HEK293 (cell line): ENCODE data around the gene EIPR1.
"Not testable (repeated sequence)": the region's sequence is repeated elsewhere in the genome, so short reads cannot be mapped to it uniquely, and the experiment has no call there.

ENCODE experiments used
- CTCF ChIA-PET: fragments of 350-600 bp; formaldehyde crosslinking; extraction: SDS; loops from one replicate; lab custom pipeline; 2021; ENCODE audit warnings: antibody characterized with exemption; lab: Yijun Ruan, JAX
- POLR2A ChIA-PET: fragments of 300-600 bp; formaldehyde crosslinking; extraction: SDS; loops from one replicate; lab custom pipeline; 2020; ENCODE audit warnings: antibody characterized with exemption, inconsistent platforms; lab: Yijun Ruan, JAX
- H3K27ac ChIP-seq: fragments of 200-500 bp; sonication (Bioruptor generic); 2 replicates; pipeline ENCODE4 v1.5.1; 2014; ENCODE audit warnings: low read depth, low read length, control low read depth, inconsistent platforms; ENCODE audit errors: extremely low read depth
- H3K36me3 ChIP-seq, 2 experiments: fragments of 200-500 bp in 1 of 2; sonication (Bioruptor generic) in 1 of 2; 1 replicate in 1 of 2; 2 replicates in 1 of 2; pipeline ENCODE4 v1.5.1; 2014 to 2017; ENCODE audit warnings: inconsistent platforms in 2 of 2, low read length in 2 of 2; ENCODE audit not compliant: control insufficient read depth in 2 of 2, insufficient read depth in 1 of 2
- H3K4me1 ChIP-seq: fragments of 200-500 bp; sonication (Bioruptor generic); 2 replicates; pipeline ENCODE4 v1.5.1; 2014; ENCODE audit warnings: mild to moderate bottlenecking, low read length, inconsistent platforms; ENCODE audit not compliant: control insufficient read depth, insufficient read depth
- H3K4me3 ChIP-seq: 2 replicates; pipeline ENCODE4 v1.5.1; 2011; ENCODE audit warnings: low read depth, mild to moderate bottlenecking, control low read depth, low read length, moderate library complexity
- H3K9me3 ChIP-seq: fragments of 200-500 bp; sonication (Bioruptor generic); 2 replicates; pipeline ENCODE4 v1.5.1; 2014; ENCODE audit warnings: low read depth, low read length, inconsistent platforms; ENCODE audit not compliant: control insufficient read depth, insufficient read depth
- GLIS1 ChIP-seq: fragments of 450-650 bp; formaldehyde crosslinking; IDR thresholded peaks from 2 replicates; pipeline ENCODE4 v1.5.1; 2016; ENCODE audit warnings: missing biosample characterization, missing genetic modification characterization
- HOXC10 ChIP-seq: sonication (generic); formaldehyde crosslinking; IDR thresholded peaks from 2 replicates; pipeline ENCODE4 v1.8.1; 2023; ENCODE audit warnings: mild to moderate bottlenecking, missing genetic modification reagents
- KLF7 ChIP-seq: fragments of 450-650 bp; formaldehyde crosslinking; IDR thresholded peaks from 2 replicates; pipeline ENCODE4 v1.5.1; 2016; ENCODE audit warnings: missing biosample characterization, missing genetic modification characterization, borderline replicate concordance
- KLF9 ChIP-seq: fragments of 450-650 bp; formaldehyde crosslinking; IDR thresholded peaks from 2 replicates; pipeline ENCODE4 v1.5.1; 2016; ENCODE audit warnings: missing biosample characterization, missing genetic modification characterization, low read depth
- OVOL3 ChIP-seq: fragments of 450-650 bp; formaldehyde crosslinking; IDR thresholded peaks from 2 replicates; pipeline ENCODE4 v1.5.1; 2016; ENCODE audit warnings: missing biosample characterization, missing genetic modification characterization
- SCRT1 ChIP-seq: fragments of 450-650 bp; formaldehyde crosslinking; IDR thresholded peaks from 2 replicates; pipeline ENCODE4 v1.5.1; 2016; ENCODE audit warnings: missing biosample characterization, missing genetic modification characterization, borderline replicate concordance
- YY1 ChIP-seq: fragments of 450-650 bp; formaldehyde crosslinking; IDR thresholded peaks from 2 replicates; pipeline ENCODE4 v1.5.1; 2018; ENCODE audit warnings: missing biosample characterization, missing genetic modification characterization
- ZBTB48 ChIP-seq: fragments of 450-650 bp; formaldehyde crosslinking; IDR thresholded peaks from 2 replicates; pipeline ENCODE4 v1.5.1; 2016; ENCODE audit warnings: missing biosample characterization, missing genetic modification characterization
- ZFP3 ChIP-seq: fragments of 450-650 bp; formaldehyde crosslinking; IDR thresholded peaks from 2 replicates; pipeline ENCODE4 v1.5.1; 2016; ENCODE audit warnings: low read depth, missing biosample characterization, missing genetic modification characterization
- ZFP41 ChIP-seq: fragments of 450-650 bp; formaldehyde crosslinking; IDR thresholded peaks from 2 replicates; pipeline ENCODE4 v1.5.1; 2016; ENCODE audit warnings: missing biosample characterization, missing genetic modification characterization, borderline replicate concordance
- ZNF121 ChIP-seq: fragments of 450-650 bp; formaldehyde crosslinking; IDR thresholded peaks from 2 replicates; pipeline ENCODE4 v1.5.1; 2016; ENCODE audit warnings: missing biosample characterization, missing genetic modification characterization
- ZNF184 ChIP-seq: fragments of 450-650 bp; IDR thresholded peaks from 2 replicates; pipeline ENCODE4 v1.5.1; 2018; ENCODE audit warnings: missing biosample characterization, mild to moderate bottlenecking, missing genetic modification characterization
- ZNF341 ChIP-seq: fragments of 450-650 bp; formaldehyde crosslinking; IDR thresholded peaks from 2 replicates; pipeline ENCODE4; 2016; ENCODE audit warnings: low read depth, missing biosample characterization, missing genetic modification characterization
- ZNF350 ChIP-seq: fragments of 450-650 bp; formaldehyde crosslinking; IDR thresholded peaks from 2 replicates; pipeline ENCODE4 v1.5.0; 2017; ENCODE audit warnings: missing biosample characterization, mild to moderate bottlenecking, missing genetic modification characterization
- ZNF391 ChIP-seq: fragments of 450-650 bp; formaldehyde crosslinking; IDR thresholded peaks from 2 replicates; pipeline ENCODE4 v1.5.1; 2016; ENCODE audit warnings: low read depth, missing biosample characterization, missing genetic modification characterization, borderline replicate concordance
- ZNF416 ChIP-seq: fragments of 450-650 bp; formaldehyde crosslinking; IDR thresholded peaks from 2 replicates; pipeline ENCODE4 v1.5.1; 2016; ENCODE audit warnings: missing biosample characterization, missing genetic modification characterization
- ZNF473 ChIP-seq: fragments of 450-650 bp; formaldehyde crosslinking; IDR thresholded peaks from 2 replicates; pipeline ENCODE4 v1.5.1; 2017; ENCODE audit warnings: missing biosample characterization, missing genetic modification characterization
- ZNF48 ChIP-seq: fragments of 450-650 bp; formaldehyde crosslinking; IDR thresholded peaks from 2 replicates; pipeline ENCODE4 v1.5.1; 2016; ENCODE audit warnings: missing biosample characterization, missing genetic modification characterization
- ZNF501 ChIP-seq: fragments of 450-650 bp; formaldehyde crosslinking; IDR thresholded peaks from 2 replicates; pipeline ENCODE4 v1.5.1; 2016; ENCODE audit warnings: missing biosample characterization, missing genetic modification characterization
- ZNF548 ChIP-seq: fragments of 450-650 bp; formaldehyde crosslinking; IDR thresholded peaks from 2 replicates; pipeline ENCODE4 v1.5.1; 2016; ENCODE audit warnings: missing biosample characterization, missing genetic modification characterization
- ZNF555 ChIP-seq: fragments of 450-650 bp; formaldehyde crosslinking; conservative IDR thresholded peaks from 2 replicates; pipeline ENCODE4 v1.5.1; 2017; ENCODE audit warnings: missing biosample characterization, mild to moderate bottlenecking, missing genetic modification characterization, inconsistent platforms
- ZNF580 ChIP-seq: fragments of 450-650 bp; formaldehyde crosslinking; IDR thresholded peaks from 2 replicates; pipeline ENCODE4 v1.5.1; 2016; ENCODE audit warnings: missing biosample characterization, missing genetic modification characterization
- ZNF621 ChIP-seq: fragments of 450-650 bp; formaldehyde crosslinking; IDR thresholded peaks from 2 replicates; pipeline ENCODE4 v1.5.1; 2017; ENCODE audit warnings: missing biosample characterization, missing genetic modification characterization
- ZNF623 ChIP-seq: fragments of 450-650 bp; formaldehyde crosslinking; IDR thresholded peaks from 2 replicates; pipeline ENCODE4 v1.5.1; 2016; ENCODE audit warnings: missing biosample characterization, missing genetic modification characterization
- ZNF707 ChIP-seq: fragments of 450-650 bp; formaldehyde crosslinking; IDR thresholded peaks from 2 replicates; pipeline ENCODE4 v1.5.1; 2016; ENCODE audit warnings: missing biosample characterization, missing genetic modification characterization
- ZNF747 ChIP-seq: fragments of 450-650 bp; formaldehyde crosslinking; IDR thresholded peaks from 2 replicates; pipeline ENCODE4 v1.5.1; 2016; ENCODE audit warnings: missing biosample characterization, missing genetic modification characterization
- ZNF792 ChIP-seq: fragments of 450-650 bp; formaldehyde crosslinking; IDR thresholded peaks from 2 replicates; pipeline ENCODE4 v1.5.1; 2016; ENCODE audit warnings: missing biosample characterization, missing genetic modification characterization
- TF ChIP-seq, protein P1 (sequence below): fragments of 450-650 bp; formaldehyde crosslinking; IDR thresholded peaks from 2 replicates; pipeline ENCODE4 v1.5.1; 2017; ENCODE audit warnings: missing biosample characterization, missing genetic modification characterization

The EIPR1 gene

GRCh38 chr2:3199627-3200345 lies 177.8 kb downstream of the EIPR1 start:
- Histone ChIP-seq H3K27ac (no peak overlapping the region), H3K9me3 (no peaks in the 10 kb centered on the region), H3K4me1 (no peaks in the 10 kb centered on the region), H3K4me3 (no peak overlapping the region), H3K36me3 (peaks cover 0 to 17% of the 10 kb centered on the region in 2 experiments; a peak in 1 of 3 replicates)
- POLR2A ChIA-PET, result no interaction called here
- TF ChIP-seq ZFP41 (tag by site-specific recombination) (no peak), ZNF48 (no peak), ZNF391 (tag by site-specific recombination) (no peak), KLF9 (tag by site-specific recombination) (peak; percentile 51; the same call in 1 of the 2 replicates), ZNF121 (tag by site-specific recombination) (no peak), ZNF184 (no peak)
- CTCF ChIA-PET, result no interaction called here

GRCh38 chr2:3198671-3199192 lies 178.9 kb downstream of the EIPR1 start:
- H3K36me3 ChIP-seq, result peaks cover 0 to 25% of the 10 kb centered on the region in 2 experiments; a peak in 1 of 3 replicates
- H3K4me1 ChIP-seq, H3K9me3 ChIP-seq, H3K4me3 ChIP-seq, POLR2A ChIA-PET, H3K27ac ChIP-seq: not testable (repeated sequence)
- CTCF ChIA-PET, result interaction anchor here (0.7 to 0.9 kb wide), 2 partner anchors 95 to 107 kb away, joined by 3 read pairs; no protein-coding TSS in a partner anchor

DNA sequence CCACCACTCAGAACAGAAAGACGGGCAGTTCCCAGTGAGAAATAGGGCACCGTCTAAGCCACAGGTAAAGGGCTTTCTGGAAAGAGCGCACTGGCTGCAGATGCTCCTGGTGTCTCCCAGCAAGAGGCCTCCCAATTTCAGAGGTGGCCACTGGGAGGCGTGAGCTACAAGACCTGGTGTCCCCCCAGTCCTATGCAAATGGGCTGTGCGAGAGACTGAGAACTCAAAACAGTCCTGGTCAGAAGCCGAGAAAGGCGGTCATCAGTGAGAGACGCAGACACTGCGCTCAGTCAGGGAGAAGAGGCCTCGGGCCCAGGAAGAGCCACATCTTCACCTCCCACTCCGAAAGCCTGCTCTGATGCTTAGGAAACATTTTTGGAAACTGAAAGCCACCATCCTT lies 179.5 kb downstream of the EIPR1 start:
- H3K4me3 ChIP-seq, result no peak overlapping the region
- H3K36me3 ChIP-seq, result peaks cover 0 to 31% of the 10 kb centered on the region in 2 experiments; a peak in 1 of 3 replicates
- no peak for TF ChIP-seq ZNF792 (tag by site-specific recombination)
- TF ChIP-seq ZNF623 (tag by site-specific recombination), result no peak
- TF ChIP-seq HOXC10 (CRISPR knock-in tag), result no peak
- TF ChIP-seq GLIS1 (tag by site-specific recombination), result no peak
- TF ChIP-seq ZNF501 (tag by site-specific recombination), result no peak
- no peak for TF ChIP-seq ZBTB48
- no peak for TF ChIP-seq ZNF548 (tag by site-specific recombination)
- TF ChIP-seq ZNF416, result no peak
- no peak for TF ChIP-seq ZNF707 (tag by site-specific recombination)
- TF ChIP-seq KLF7, result no peak
- no peak for TF ChIP-seq SCRT1 (tag by site-specific recombination)
- no peak for TF ChIP-seq ZNF621 (tag by site-specific recombination)
- no peak for TF ChIP-seq ZFP3 (tag by site-specific recombination)
- ChIA-PET POLR2A (no interaction called here), CTCF (interaction anchor here (0.7 to 0.9 kb wide), 2 partner anchors 95 to 106 kb away, joined by 3 read pairs; no protein-coding TSS in a partner anchor)
- H3K4me1 ChIP-seq, result no peaks in the 10 kb centered on the region
- no peaks in the 10 kb centered on the region for H3K9me3 ChIP-seq
- H3K27ac ChIP-seq, result no peak overlapping the region

- Histone ChIP-seq H3K27ac (no peak overlapping the region), H3K36me3 (peaks cover 0 to 39% of the 10 kb centered on the region in 2 experiments; a peak in 1 of 3 replicates), H3K4me3 (no peak overlapping the region), H3K9me3 (no peaks in the 10 kb centered on the region), H3K4me1 (no peaks in the 10 kb centered on the region)
- CTCF ChIA-PET, result interaction anchor here (0.7 kb wide), 1 partner anchor 25 kb away, joined by 3 read pairs; no protein-coding TSS in a partner anchor
- POLR2A ChIA-PET, result no interaction called here
- TF ChIP-seq ZNF341 (tag by site-specific recombination) (no peak), YY1 (tag by site-specific recombination) (no peak), ZNF707 (tag by site-specific recombination) (no peak), ZNF792 (tag by site-specific recombination) (no peak), ZNF580 (tag by site-specific recombination) (no peak), ZNF350 (no peak), ZNF747 (no peak), ZNF473 (tag by site-specific recombination) (no peak), OVOL3 (tag by site-specific recombination) (no peak), ZNF555 (tag by site-specific recombination) (no peak)
- TF ChIP-seq, protein P1, sequence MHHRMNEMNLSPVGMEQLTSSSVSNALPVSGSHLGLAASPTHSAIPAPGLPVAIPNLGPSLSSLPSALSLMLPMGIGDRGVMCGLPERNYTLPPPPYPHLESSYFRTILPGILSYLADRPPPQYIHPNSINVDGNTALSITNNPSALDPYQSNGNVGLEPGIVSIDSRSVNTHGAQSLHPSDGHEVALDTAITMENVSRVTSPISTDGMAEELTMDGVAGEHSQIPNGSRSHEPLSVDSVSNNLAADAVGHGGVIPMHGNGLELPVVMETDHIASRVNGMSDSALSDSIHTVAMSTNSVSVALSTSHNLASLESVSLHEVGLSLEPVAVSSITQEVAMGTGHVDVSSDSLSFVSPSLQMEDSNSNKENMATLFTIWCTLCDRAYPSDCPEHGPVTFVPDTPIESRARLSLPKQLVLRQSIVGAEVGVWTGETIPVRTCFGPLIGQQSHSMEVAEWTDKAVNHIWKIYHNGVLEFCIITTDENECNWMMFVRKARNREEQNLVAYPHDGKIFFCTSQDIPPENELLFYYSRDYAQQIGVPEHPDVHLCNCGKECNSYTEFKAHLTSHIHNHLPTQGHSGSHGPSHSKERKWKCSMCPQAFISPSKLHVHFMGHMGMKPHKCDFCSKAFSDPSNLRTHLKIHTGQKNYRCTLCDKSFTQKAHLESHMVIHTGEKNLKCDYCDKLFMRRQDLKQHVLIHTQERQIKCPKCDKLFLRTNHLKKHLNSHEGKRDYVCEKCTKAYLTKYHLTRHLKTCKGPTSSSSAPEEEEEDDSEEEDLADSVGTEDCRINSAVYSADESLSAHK (tag by site-specific recombination), result no peak
Measured at GRCh38 chr2:3197308-3197707, 180.3 kb downstream of the EIPR1 start.
